Measurements from ENCODE around the gene SYCE3.

GRCh38 chr22:50579752-50580151 is 17.0 kb upstream of the SYCE3 start:
- TF ChIP-seq CTCF (IDR thresholded peaks at IDR 0.05): no peak
- no peak for TF ChIP-seq POLR2A (IDR thresholded peaks at IDR 0.05)
